Left renal pelvis (tissue), 4 donors: Measurements from ENCODE around the gene HNRNPA1. TPM values are rescaled to one million over a fixed set of nuclear protein-coding genes. Genes with fewer than 3 reads are reported as not detected.
A peak's percentile ranks its signal among the peaks of the same experiment; 100 is the strongest.
"Not testable (repeated sequence)": the region's sequence is repeated elsewhere in the genome, so short reads cannot be mapped to it uniquely, and the experiment has no call there.

Source experiments
- DNase-seq, 4 donors: peaks; one replicate each; pipeline ENCODE4 v3.0.0-alpha.2; 2013; ENCODE audit warnings: low read depth in 4 of 4, low spot score in 3 of 4
- polyA plus RNA-seq, 4 donors: library from polyadenylated mRNA; unstranded; fragments of 120-200 nt; gene quantifications; one replicate each; pipeline ENCODE4 v1.2.1, GENCODE V29; 2013; ENCODE audit not compliant: insufficient read length in 4 of 4

HNRNPA1 gene
- polyA plus RNA-seq = 1,000 to 10,000 TPM; 3,309 to 4,188 (median 3,895) TPM

GRCh38 chr12:54280468-54281260 lies at the start of gene HNRNPA1:
HNRNPA1 (plus strand) TSS chr12:54280726; CDS start chr12:54280808, 82 bp downstream.
- DNase-seq = peak; percentile 98 to 99 (median 98)

GRCh38 chr12:54231269-54231668 lies 49.3 kb upstream of the HNRNPA1 start:
- not testable (repeated sequence) for DNase-seq

GRCh38 chr12:54232790-54233189 lies 47.7 kb upstream of the HNRNPA1 start:
- DNase-seq = no peak

GRCh38 chr12:54238531-54238930 lies 42.0 kb upstream of the HNRNPA1 start:
- DNase-seq = no peak

GRCh38 chr12:54239620-54240019 lies 40.9 kb upstream of the HNRNPA1 start:
- DNase-seq = no peak

GRCh38 chr12:54240129-54240528 lies 40.4 kb upstream of the HNRNPA1 start:
- DNase-seq = no peak

GRCh38 chr12:54240971-54241588 lies 39.4 kb upstream of the HNRNPA1 start:
- DNase-seq = no peak

- DNase-seq = no peak
Observed at GRCh38 chr12:54246011-54246641, 34.4 kb upstream of the HNRNPA1 start.

- DNase-seq = no peak
Observed at GRCh38 chr12:54249489-54249888, 31.0 kb upstream of the HNRNPA1 start.

- DNase-seq = no peak
Observed at GRCh38 chr12:54251667-54252284, 28.8 kb upstream of the HNRNPA1 start.

GRCh38 chr12:54253240-54253639 lies 27.3 kb upstream of the HNRNPA1 start:
- DNase-seq = no peak

- no peak for DNase-seq
Observed at GRCh38 chr12:54257332-54257731, 23.2 kb upstream of the HNRNPA1 start.

- DNase-seq = no peak
Observed at GRCh38 chr12:54258201-54258681, 22.3 kb upstream of the HNRNPA1 start.

- peak; percentile 80 to 84 (median 82) for DNase-seq
Observed at GRCh38 chr12:54259194-54260011, 21.1 kb upstream of the HNRNPA1 start.

GRCh38 chr12:54261815-54262402 lies 18.6 kb upstream of the HNRNPA1 start:
- no peak for DNase-seq

GRCh38 chr12:54262403-54262925 lies 18.1 kb upstream of the HNRNPA1 start:
- DNase-seq = no peak

GRCh38 chr12:54265364-54265812 lies 15.1 kb upstream of the HNRNPA1 start:
- no peak for DNase-seq

- DNase-seq = no peak
Observed at GRCh38 chr12:54266852-54267251, 13.7 kb upstream of the HNRNPA1 start.

GRCh38 chr12:54270345-54270744 lies 10.2 kb upstream of the HNRNPA1 start:
- no peak for DNase-seq
